ENCODE measurements around the gene KRT40.

The KRT40 gene

DNA sequence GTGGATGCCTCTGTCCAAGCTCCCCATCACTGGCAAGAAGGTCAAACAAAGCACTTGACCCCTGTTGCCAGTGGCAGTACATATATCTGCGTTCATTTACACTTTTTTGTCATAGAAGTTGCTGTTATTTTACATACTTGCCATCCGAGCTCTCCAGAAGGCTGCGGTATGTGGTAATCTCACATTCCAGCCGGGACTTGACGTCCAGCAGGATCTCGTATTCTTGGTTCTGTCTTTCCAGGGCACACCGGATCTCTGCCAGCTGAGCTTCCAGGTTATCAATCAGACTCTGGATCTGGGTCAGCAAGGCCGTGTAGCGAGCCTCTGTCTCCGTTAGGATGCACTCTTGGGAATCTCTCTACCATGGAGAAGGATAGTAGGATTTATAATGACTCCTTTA, 24.0 kb downstream of the KRT40 start:
- TF ChIP-seq CTCF (IDR thresholded peaks at IDR 0.05; ENCODE audit: low read depth, low read length, missing control alignments), result no peak
- in situ Hi-C loops (cut with HindIII; ENCODE audit: low sequenced_read_pairs), result no loop called here
- DNase-seq (ENCODE audit: low read depth), result no peak
- H3K4me3 ChIP-seq (ENCODE audit: low read depth, low read length), result no peak overlapping the region

GRCh38 chr17:40958086-40958953, 25.8 kb downstream of the KRT40 start:
- TF ChIP-seq CTCF (IDR thresholded peaks at IDR 0.05; ENCODE audit: low read depth, low read length, missing control alignments), result no peak
- H3K4me3 ChIP-seq (ENCODE audit: low read depth, low read length), result no peak overlapping the region
- in situ Hi-C loops (cut with HindIII; ENCODE audit: low sequenced_read_pairs), result no loop called here
- DNase-seq (ENCODE audit: low read depth), result no peak

DNA sequence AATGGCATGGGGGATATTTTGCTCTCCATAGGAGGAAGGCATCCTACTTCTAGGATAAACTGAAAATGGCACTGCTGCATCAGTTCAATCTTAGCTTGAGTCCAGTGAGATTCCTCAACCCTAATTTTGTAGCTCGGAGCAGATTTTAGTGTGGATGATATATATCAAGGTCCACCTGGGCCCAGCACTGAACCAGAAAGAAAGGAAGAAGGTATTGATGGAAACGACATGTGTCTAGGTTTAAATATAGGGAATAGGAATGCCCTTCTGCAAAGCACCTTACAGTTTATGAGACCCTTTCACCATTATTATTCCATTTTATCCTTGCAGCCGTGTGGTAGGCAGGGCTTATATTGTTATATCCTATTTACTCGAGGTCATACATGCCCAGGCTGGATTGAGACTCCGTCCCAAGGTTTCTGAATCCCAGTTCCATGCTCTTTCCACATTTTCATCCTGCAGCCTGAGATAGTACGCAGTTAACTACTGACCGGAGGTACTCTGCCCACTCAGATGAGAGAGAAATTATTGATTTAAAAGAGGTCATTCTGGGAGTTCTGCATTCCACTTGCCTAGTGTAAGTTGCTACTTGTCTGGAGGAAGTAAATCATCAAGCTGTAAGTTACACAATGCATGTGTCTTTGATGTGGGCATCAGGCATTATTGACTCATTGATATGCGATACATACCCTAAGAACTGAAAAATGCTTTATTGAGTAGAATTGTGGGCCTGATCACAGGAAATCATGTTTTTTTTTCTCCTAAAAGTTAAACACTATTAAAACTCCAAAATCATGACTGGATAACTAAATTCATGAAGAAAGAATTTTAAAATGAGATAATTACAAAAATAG, 27.5 kb downstream of the KRT40 start:
- in situ Hi-C loops (cut with HindIII; ENCODE audit: low sequenced_read_pairs), result no loop called here
- peak; percentile 77 for DNase-seq (ENCODE audit: low read depth)
- TF ChIP-seq CTCF (IDR thresholded peaks at IDR 0.05; ENCODE audit: low read depth, low read length, missing control alignments), result no peak
- no peak overlapping the region for H3K4me3 ChIP-seq (ENCODE audit: low read depth, low read length)

GRCh38 chr17:40953881-40954280, 30.2 kb downstream of the KRT40 start:
- no peak overlapping the region for H3K4me3 ChIP-seq (ENCODE audit: low read depth, low read length)
- in situ Hi-C loops (cut with HindIII; ENCODE audit: low sequenced_read_pairs), result no loop called here

DNA sequence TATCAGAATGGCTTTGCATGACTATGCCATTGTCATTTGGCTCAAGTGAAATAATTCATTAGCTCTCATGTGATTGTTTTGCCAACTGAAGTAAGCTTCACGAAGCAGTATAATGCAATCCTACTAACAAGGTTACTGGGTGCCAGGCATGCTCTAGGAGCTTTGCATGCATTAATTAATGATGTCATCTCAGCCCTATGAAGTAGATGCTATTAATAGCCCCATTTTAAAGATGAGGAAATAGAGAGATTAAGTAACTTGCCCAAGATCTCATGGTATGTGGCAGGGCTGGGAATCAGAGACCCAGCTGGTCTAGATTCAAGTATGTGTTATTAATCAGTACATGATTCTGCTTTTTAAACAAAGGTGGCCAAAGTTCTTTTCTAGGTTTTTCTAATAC, 31.5 kb downstream of the KRT40 start:
- DNase-seq (ENCODE audit: low read depth), result no peak
- no peak overlapping the region for H3K4me3 ChIP-seq (ENCODE audit: low read depth, low read length)
- TF ChIP-seq CTCF (IDR thresholded peaks at IDR 0.05; ENCODE audit: low read depth, low read length, missing control alignments), result no peak
- in situ Hi-C loops (cut with HindIII; ENCODE audit: low sequenced_read_pairs), result no loop called here

More at GRCh38 chr17:40953881-40954280, 30.2 kb downstream of the KRT40 start:
- no peak for TF ChIP-seq CTCF (IDR thresholded peaks at IDR 0.05; ENCODE audit: low read depth, low read length, missing control alignments)
- no peak for DNase-seq (ENCODE audit: low read depth)

- in situ Hi-C loops (cut with HindIII; ENCODE audit: low sequenced_read_pairs), result no loop called here
- DNase-seq (ENCODE audit: low read depth), result no peak
- no peak overlapping the region for H3K4me3 ChIP-seq (ENCODE audit: low read depth, low read length)
- no peak for TF ChIP-seq CTCF (IDR thresholded peaks at IDR 0.05; ENCODE audit: low read depth, low read length, missing control alignments)
Measured at GRCh38 chr17:40952154-40952553, 32.0 kb downstream of the KRT40 start.
